Esophagus muscularis mucosa (tissue), 4 donors: Measurements from ENCODE around the gene GLT1D1. TPM values are rescaled to one million over a fixed set of nuclear protein-coding genes. Genes with fewer than 3 reads are reported as not detected.

Source experiments
- DNase-seq: peaks from one replicate; pipeline ENCODE4 v3.0.0-alpha.2; 2017; ENCODE audit errors: extremely low spot score
- H3K27ac ChIP-seq, 4 donors: fragments of 200-600 bp; sonication (generic); replicated peaks in 1 of 4; 1 replicate in 3 of 4; 2 replicates in 1 of 4; pipeline ENCODE4 v1.5.1; 2016 to 2019; ENCODE audit warnings: mild to moderate bottlenecking in 1 of 4
- H3K27me3 ChIP-seq, 4 donors: fragments of 200-600 bp; sonication (generic); one replicate each; pipeline versions ENCODE4 v1.5.1 to v1.6.0; 2016 to 2019
- H3K36me3 ChIP-seq, 4 donors: fragments of 200-600 bp; sonication (generic); one replicate each; pipeline ENCODE4 v1.5.1; 2016 to 2019
- H3K4me1 ChIP-seq, 4 donors: fragments of 200-600 bp; sonication (generic); one replicate each; pipeline ENCODE4 v1.5.1; 2016 to 2019
- H3K4me3 ChIP-seq, 4 donors: fragments of 200-600 bp; sonication (generic); 1 replicate in 2 of 4; 2 replicates in 2 of 4; pipeline ENCODE4 v1.5.1; 2016 to 2019; ENCODE audit warnings: mild to moderate bottlenecking in 4 of 4, moderate library complexity in 1 of 4
- H3K9me3 ChIP-seq, 4 donors: fragments of 200-600 bp; sonication (generic); 1 replicate in 3 of 4; 2 replicates in 1 of 4; pipeline ENCODE4 v1.5.1; 2016 to 2019
- EP300 ChIP-seq: sonication (generic); formaldehyde crosslinking; IDR thresholded peaks from one replicate; pipeline ENCODE4 v1.6.1; 2017; ENCODE audit warnings: antibody characterized with exemption
- POLR2A ChIP-seq: fragments of 450-650 bp; IDR thresholded peaks from one replicate; pipeline ENCODE4 v1.6.1; 2017; ENCODE audit warnings: antibody characterized with exemption, moderate library complexity, mild to moderate bottlenecking, low read depth
- POLR2AphosphoS5 ChIP-seq, 2 donors: sonication (generic); formaldehyde crosslinking; IDR thresholded peaks; one replicate each; pipeline ENCODE4 v1.6.1; 2017; ENCODE audit warnings: antibody characterized with exemption in 2 of 2
- WGBS: methylation state at CpG from one replicate; pipeline ENCODE4 v1.1.5; 2018; 5-methylcytosine and 5-hydroxymethylcytosine counted together
- intact Hi-C: fragments of 100-400 bp; cut with DNase I; formaldehyde crosslinking; loops from one replicate; pipeline ENCODE4 v1.15.1; 2023
- total RNA-seq, 4 donors: library from RNA; depleted of rRNA; stranded (reverse); fragments of >200 nt; gene quantifications; one replicate each; pipeline versions ENCODE4 v1.1.0 to v1.2.1, GENCODE V29; 2016
- TF ChIP-seq, protein P1 (sequence below), 3 experiments: fragments of 200-600 bp in 2 of 3; fragments of 450-650 bp in 1 of 3; sonication (generic) in 2 of 3; IDR thresholded peaks; one replicate each; pipeline ENCODE4 v1.5.1; 2017 to 2019; ENCODE audit warnings: antibody characterized with exemption in 3 of 3, mild to moderate bottlenecking in 2 of 3, moderate library complexity in 1 of 3

The GLT1D1 gene
- total RNA-seq, 4 donors from 2014 or later, result under 0.01 to 1.5 (median 0.32) TPM

GRCh38 chr12:128969480-128970055 is 116.3 kb downstream of the GLT1D1 start:
- no peak for DNase-seq
- peaks cover 0 to 12% (median 0%) of the 10 kb centered on the region in 4 donors for H3K4me1 ChIP-seq
- 2% methylated on average over 6 of the region's 18 CpGs for WGBS
- no peak overlapping the region for H3K4me3 ChIP-seq
- no peak for TF ChIP-seq POLR2AphosphoS5 (IDR thresholded peaks at IDR 0.05)
- TF ChIP-seq, protein P1, sequence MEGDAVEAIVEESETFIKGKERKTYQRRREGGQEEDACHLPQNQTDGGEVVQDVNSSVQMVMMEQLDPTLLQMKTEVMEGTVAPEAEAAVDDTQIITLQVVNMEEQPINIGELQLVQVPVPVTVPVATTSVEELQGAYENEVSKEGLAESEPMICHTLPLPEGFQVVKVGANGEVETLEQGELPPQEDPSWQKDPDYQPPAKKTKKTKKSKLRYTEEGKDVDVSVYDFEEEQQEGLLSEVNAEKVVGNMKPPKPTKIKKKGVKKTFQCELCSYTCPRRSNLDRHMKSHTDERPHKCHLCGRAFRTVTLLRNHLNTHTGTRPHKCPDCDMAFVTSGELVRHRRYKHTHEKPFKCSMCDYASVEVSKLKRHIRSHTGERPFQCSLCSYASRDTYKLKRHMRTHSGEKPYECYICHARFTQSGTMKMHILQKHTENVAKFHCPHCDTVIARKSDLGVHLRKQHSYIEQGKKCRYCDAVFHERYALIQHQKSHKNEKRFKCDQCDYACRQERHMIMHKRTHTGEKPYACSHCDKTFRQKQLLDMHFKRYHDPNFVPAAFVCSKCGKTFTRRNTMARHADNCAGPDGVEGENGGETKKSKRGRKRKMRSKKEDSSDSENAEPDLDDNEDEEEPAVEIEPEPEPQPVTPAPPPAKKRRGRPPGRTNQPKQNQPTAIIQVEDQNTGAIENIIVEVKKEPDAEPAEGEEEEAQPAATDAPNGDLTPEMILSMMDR (IDR thresholded peaks at IDR 0.05), result peak in 1 of 3 experiments; percentile 23
- H3K9me3 ChIP-seq, result peaks cover 0 to 8% (median 4%) of the 10 kb centered on the region in 4 donors
- peaks cover 0 to 56% (median 6%) of the 10 kb centered on the region in 4 donors for H3K27me3 ChIP-seq
- intact Hi-C loops, result no loop called here
- no peak overlapping the region for H3K27ac ChIP-seq
- no peaks in the 10 kb centered on the region for H3K36me3 ChIP-seq

GRCh38 chr12:128970110-128970509 is 116.8 kb downstream of the GLT1D1 start:
- Histone ChIP-seq H3K27me3 (peaks cover 0 to 61% (median 6%) of the 10 kb centered on the region in 4 donors), H3K27ac (no peak overlapping the region), H3K4me1 (peaks cover 0 to 12% (median 0%) of the 10 kb centered on the region in 4 donors), H3K9me3 (peaks cover 0 to 3% (median 1%) of the 10 kb centered on the region in 4 donors), H3K4me3 (no peak overlapping the region), H3K36me3 (no peaks in the 10 kb centered on the region)
- no peak for DNase-seq
- TF ChIP-seq, protein P1 (IDR thresholded peaks at IDR 0.05), result no peak
- no peak for TF ChIP-seq POLR2AphosphoS5 (IDR thresholded peaks at IDR 0.05)
- no peak for TF ChIP-seq EP300
- no peak for TF ChIP-seq POLR2A
- WGBS, result 26% methylated on average over 11 of the region's 13 CpGs
- intact Hi-C loops, result no loop called here

GRCh38 chr12:128970941-128971340 is 117.7 kb downstream of the GLT1D1 start:
- Histone ChIP-seq H3K9me3 (no peaks in the 10 kb centered on the region), H3K4me1 (peaks cover 0 to 12% (median 0%) of the 10 kb centered on the region in 4 donors), H3K27ac (no peak overlapping the region), H3K4me3 (no peak overlapping the region), H3K36me3 (no peaks in the 10 kb centered on the region), H3K27me3 (peaks cover 0 to 64% (median 6%) of the 10 kb centered on the region in 4 donors)
- intact Hi-C loops, result no loop called here
- 86% methylated on average over 13 of the region's 13 CpGs for WGBS
- DNase-seq, result no peak
- TF ChIP-seq, protein P1 (IDR thresholded peaks at IDR 0.05), result no peak
- TF ChIP-seq POLR2AphosphoS5 (IDR thresholded peaks at IDR 0.05), result no peak
- no peak for TF ChIP-seq EP300
- no peak for TF ChIP-seq POLR2A

- TF ChIP-seq EP300 (no peak), POLR2A (no peak), POLR2AphosphoS5 (IDR thresholded peaks at IDR 0.05) (no peak)
- TF ChIP-seq, protein P1 (IDR thresholded peaks at IDR 0.05), result no peak
- DNase-seq, result no peak
- intact Hi-C loops, result no loop called here
- H3K27ac ChIP-seq, result no peak overlapping the region
- H3K4me1 ChIP-seq, result peaks cover 0 to 12% (median 0%) of the 10 kb centered on the region in 4 donors
- H3K36me3 ChIP-seq, result no peaks in the 10 kb centered on the region
- H3K27me3 ChIP-seq, result peaks cover 0 to 72% (median 6%) of the 10 kb centered on the region in 4 donors
- H3K9me3 ChIP-seq, result no peaks in the 10 kb centered on the region
- H3K4me3 ChIP-seq, result no peak overlapping the region
- WGBS, result 76% methylated on average over 11 of the region's 11 CpGs
These were observed 118.5 kb downstream of the GLT1D1 start for GRCh38 chr12:128971802-128972201.
